GM19438 (cell line): ENCODE results near the gene INCENP.

Experiments
- ATAC-seq: cut with Tn5 transposase; IDR thresholded peaks from one replicate; pipeline ENCODE4 v1.9.1; 2021; ENCODE audit warnings: low read depth; ENCODE audit not compliant: unreplicated experiment

The INCENP gene

DNA sequence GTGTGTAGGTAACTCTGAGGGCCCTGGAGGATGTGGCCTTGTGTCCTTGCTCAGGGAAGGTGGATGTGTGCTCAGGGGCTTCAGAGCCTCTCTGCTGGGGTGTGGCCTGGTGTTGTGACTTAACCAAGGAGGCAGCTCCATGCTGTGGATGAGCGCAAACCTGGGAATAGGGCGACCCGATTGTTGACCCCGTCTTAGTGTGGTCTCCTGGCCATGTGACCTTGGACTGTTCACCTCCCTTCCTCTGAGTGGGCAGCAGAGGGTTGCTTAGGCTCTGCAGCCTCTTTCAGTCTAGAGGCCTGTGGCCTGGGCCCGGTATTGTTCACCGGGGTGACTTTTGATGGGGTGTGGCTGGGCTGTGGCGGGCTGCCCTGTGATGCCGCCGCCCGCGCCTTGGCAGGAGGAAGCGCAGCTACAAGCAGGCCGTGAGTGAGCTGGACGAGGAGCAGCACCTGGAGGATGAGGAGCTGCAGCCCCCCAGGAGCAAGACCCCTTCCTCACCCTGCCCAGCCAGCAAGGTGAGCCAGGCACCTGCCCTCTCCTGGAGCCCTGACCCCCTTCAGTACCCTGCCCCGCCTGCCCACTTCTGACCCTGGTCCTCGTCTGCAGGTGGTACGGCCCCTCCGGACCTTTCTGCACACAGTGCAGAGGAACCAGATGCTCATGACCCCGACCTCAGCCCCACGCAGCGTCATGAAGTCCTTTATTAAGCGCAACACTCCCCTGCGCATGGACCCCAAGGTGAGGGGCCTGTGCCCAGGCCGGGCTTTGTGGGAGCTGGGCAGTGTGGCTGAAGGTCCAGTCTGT is 16.7 kb downstream of the INCENP start:
- no peak for ATAC-seq

DNA sequence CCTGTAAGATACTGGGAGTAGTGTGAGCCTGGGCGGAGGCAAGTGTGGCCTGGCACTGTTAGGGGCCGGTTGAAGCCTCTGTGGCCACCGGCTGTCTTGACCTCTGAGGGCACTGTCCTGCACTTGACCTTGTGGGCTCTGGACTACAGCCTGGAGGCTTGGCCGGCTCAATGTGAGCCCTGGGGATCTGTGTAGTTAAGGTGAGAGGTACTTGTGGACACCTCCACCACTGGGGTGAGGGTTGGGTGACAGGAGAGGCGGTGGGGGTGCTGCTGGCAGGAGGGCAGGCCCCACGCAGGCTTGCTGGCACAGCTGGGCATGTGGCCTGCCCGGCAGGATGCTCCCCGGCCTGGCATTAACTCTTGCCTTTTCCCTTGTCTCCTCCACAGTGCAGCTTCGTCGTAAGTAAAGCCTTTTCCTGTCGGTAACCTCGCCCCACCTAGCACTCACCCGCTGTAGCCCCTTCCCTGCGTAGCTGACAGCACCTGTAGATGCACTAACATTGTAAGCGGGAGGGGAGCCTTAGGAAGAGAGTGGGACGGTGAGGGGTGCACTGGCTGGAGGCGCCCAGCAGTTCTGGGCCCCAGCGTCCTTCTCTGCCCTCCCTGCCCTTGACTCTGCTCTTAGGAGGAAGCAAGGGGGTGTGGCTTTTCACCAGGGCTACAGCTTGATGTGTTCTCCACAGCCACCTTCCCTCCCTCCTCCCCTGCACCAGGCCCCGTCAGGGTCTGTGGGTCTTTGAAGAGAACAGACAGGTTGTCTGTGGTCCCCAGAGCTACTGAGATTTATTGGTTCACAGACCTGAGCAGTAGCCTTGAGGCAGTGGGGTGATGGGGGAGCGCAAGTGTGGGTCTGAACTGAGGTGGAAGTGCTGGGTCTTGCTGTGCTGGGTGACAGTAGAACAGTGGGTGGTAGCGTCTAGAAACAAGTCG is 17.6 kb downstream of the INCENP start:
- no peak for ATAC-seq

DNA sequence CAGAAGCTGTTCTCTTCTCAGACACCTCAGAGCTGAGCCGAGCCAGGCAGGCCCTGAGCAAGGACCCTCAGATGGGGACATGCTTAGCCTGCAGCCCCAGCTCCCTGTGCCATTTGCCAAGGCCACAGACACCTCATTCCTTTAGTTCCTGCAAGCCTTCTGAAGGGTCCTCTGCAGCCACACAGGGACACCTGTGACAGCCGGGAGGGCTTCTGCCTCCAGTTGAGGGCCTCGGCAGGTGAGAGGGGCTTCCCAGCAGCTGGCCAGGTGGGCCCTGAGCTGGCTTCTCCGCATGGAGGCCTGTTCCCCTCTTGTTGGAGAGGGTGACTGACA is 18.2 kb downstream of the INCENP start:
- ATAC-seq = no peak

DNA sequence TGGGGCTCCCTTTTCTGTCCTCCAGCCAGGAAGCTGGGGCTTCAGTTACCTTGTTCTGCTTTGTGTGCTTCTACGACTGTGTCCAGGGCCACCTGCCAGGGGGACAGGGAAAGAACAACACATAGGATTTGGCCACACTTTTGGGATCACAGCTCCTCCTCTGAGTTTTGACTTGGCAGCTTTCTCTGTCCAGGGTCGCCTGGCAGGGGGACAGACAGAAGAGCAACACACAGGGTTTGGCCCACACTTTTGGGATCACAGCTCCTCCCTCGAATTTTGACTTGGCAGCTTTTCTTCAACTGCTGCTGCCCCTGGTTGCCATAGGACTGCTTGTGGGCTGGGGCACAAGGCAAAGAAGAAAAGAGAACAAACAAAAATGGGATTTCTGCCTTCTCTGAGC is 19.1 kb downstream of the INCENP start:
- ATAC-seq = no peak

DNA sequence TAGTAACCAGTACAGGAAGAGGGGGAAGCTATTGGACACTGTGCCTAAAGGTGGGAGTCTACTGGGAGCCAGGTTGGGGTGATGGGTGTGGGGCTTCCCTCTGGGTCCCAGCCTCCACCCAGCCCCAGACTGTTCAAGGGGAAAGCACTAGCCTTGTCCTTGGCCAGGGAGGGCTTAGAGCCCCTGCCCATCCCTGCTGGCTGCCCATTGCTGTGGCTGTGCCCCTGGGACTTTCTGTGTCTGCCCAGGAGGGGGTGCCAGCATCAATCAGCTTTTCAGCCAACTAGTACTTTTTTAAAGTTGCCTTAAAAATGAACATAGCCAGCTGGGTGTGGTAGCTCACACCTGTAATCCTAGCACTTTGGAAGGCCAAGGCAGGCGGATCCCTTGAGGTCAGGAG is 19.9 kb downstream of the INCENP start:
- ATAC-seq = no peak

DNA sequence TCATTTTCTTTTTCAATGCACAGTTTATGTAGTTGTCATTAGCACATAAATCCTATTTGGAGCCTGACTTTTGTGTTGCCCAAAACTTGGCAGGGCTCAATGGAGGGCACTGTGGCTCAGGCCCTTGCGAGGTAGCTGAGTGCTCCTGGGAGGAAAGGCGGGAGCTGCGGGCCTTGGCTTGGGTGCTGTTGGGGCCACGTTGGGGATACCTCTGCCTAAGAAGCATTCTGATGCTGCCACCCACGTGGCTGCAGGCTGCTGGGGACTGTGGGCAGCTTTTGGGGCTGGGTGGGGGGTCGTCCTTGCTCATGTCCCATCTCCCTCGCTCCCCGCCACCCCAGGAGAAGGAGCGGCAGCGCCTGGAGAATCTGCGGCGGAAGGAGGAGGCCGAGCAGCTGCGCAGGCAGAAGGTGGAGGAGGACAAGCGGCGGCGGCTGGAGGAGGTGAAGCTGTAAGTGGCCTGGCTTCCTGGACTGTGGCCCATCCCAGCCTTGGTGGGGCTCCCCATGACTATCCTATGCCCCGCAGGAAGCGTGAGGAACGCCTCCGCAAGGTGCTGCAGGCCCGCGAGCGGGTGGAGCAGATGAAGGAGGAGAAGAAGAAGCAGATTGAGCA is 20.9 kb downstream of the INCENP start:
- no peak for ATAC-seq

DNA sequence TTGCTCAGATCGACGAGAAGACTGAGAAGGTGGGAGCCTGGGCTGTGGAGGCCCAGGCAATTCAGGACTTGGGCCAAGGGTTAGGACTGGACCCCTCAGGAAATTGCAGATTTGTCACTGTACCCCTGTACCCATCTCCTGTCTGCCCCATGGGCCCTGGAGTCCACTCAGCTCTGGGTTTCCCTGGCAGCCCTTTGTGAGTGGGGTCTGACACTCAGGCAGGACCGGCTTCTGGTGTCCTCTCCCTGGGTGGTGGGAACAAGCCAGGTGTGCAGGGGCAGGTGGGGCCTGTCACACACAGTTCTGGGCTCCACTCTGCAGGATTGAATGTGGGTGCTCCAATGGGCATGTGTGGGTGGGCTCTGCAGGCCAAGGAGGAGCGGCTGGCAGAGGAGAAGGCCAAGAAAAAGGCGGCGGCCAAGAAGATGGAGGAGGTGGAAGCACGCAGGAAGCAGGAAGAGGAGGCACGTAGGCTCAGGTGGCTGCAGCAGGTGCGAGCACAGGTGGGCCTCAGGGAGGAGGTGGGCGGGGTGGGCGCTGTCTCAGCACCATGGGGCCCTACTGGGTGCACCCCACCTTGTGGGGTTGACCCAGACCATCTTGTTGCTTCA is 21.6 kb downstream of the INCENP start:
- no peak for ATAC-seq

DNA sequence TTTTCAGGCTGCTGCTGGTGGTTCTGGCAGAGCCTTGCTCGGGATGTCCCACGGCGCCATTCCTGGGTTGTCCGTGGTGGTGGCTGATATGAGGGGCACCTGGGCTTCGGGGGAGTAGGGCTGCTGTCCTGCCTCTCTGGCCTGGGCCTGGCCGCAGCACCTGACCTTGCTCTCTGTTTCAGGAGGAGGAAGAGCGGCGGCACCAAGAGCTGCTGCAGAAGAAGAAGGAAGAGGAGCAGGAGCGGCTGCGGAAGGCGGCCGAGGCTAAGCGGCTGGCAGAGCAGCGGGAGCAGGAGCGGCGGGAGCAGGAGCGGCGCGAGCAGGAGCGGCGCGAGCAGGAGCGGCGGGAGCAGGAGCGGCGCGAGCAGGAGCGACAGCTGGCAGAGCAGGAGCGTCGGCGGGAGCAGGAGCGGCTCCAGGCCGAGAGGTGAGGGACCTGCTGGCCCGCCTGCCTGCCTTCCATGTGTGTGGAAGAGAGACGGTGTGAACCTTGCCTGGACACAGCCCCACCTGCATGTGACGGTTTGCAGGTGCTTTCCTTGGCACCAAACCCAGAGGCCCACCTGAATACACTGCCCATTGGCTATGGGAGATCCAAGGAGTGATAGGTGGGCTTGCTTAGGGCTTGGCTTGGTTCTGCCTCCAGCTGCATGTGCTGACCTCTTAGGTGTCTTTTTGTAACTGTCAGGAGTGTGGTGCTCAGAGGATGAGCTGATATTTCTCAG is 22.8 kb downstream of the INCENP start:
- no peak for ATAC-seq

DNA sequence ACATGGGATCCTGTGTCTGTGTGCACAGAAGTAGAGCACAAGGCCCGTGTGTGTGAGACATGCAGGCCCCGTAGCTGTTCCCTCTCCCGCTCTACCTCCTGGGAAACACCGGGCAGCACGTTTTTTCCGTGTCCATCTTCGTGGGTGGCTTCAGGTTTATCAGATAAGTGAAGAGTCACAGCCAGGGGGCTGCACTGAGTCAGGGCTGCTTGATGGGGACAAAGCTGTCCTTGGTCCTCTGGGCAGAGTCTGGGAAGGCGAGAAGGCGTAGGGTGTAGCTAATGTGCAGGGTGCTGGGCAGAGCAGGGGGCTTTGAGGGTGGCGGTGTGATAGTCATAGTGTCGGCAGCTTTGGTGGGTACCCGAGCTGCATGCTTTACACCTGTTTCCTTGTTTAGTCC is 23.7 kb downstream of the INCENP start:
- no peak for ATAC-seq

DNA sequence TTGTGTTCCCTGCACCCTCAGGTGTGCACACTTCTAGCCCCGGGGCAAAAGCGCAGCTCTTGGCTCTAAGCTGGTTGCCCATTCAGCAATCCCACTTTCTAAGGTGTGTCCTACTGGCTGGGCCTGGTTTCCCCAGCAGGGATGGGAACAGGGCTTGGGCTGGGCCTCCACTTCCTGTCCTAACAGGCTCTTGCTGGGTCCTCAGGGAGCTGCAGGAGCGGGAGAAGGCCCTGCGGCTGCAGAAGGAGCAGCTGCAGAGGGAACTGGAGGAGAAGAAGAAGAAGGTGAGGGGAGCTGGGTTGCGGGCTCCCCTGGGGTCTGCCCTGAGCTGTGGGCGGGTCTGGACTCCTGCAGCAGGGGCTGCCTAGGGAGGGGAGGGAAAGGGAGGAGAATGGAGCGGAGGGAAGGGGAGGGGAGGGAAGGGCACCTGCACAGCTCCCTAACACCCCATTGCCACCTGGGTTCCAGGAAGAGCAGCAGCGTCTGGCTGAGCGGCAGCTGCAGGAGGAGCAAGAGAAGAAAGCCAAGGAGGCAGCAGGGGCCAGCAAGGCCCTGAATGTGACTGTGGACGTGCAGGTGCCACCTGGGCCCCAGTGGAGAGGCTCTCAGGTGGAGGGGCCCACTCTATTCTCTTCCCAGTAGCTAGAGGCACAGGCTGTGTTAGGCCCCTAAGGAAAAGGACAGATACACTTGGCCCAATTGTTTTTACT is 24.6 kb downstream of the INCENP start:
- no peak for ATAC-seq

DNA sequence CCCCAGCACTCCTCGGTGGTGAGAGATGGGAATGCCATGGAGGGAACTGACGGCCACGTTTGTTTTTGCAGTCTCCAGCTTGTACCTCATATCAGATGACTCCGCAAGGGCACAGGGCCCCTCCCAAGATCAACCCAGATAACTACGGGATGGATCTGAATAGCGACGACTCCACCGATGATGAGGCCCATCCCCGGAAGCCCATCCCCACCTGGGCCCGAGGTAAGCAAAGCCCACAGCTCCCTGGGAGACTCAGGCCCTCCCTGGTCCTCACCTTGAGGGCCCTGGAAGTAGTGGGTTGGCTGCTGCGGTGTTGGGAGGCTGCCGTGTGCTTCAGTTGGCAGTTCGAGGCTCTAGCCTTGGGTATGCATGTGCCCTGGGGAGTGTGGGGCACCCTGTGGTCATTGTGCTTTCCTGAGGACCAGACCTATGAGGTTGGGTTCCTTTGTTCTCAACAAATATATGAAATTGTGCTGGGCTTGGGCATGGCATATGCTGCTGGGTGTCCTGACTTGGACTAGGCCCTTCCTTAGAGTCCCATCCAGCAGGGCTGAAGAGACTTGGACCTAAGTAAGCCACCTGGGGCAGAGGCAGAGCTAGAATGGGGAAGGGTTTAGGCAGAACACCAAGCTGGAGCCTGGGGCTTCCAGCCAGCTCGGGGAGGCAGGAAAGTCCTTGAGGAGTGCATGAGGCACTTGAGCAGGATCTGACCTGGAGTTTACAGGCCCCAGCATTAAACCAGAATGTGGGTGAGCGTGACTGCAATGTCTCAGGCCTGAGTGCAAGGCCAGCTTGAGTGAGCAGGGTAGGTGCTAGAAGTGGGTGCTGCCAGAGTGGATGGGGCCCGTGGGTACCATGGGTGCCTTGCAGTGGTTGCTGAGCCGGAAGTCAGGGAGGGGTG is 26.4 kb downstream of the INCENP start:
- ATAC-seq = no peak

DNA sequence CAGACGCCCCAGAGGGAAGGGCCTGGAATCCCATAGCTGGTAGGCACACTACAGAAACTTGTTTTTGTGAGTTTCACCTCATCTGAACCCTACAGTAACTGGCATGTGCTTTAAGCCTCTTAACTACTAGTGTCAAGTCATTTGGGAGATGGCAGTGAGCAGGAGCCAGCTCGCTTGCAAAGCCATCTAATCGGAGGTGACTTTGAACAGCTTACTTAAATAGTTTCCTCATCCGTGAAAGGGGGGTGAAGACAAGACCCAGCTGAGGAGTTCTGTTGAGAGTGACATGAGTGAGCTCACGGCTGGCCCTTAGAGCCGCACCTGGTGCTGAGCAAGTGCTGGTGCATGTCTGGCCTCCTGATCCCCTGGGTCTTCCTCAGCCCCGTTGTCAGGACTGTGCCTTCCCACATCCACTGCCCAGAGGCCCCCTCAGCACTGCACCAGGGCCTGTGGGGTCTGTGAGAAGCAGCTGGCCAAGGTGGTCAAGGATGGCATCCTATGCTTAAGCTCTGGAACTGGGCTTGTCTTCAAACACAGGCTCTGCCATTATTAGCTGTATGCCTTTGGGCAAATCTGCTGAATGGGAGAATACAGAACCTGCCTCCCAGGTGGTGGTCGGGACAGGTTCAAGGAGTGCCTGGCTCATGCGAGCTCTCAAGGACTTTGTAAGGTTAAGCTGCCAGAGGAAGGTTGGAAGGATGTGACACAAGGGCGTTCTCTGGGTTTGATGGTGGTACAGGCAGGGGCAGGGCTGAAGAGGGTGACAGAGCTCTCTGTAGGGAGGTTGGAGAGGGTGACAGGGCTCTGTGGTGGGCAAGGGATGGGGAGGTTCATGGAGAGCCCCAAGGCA is 27.3 kb downstream of the INCENP start:
- ATAC-seq = no peak

DNA sequence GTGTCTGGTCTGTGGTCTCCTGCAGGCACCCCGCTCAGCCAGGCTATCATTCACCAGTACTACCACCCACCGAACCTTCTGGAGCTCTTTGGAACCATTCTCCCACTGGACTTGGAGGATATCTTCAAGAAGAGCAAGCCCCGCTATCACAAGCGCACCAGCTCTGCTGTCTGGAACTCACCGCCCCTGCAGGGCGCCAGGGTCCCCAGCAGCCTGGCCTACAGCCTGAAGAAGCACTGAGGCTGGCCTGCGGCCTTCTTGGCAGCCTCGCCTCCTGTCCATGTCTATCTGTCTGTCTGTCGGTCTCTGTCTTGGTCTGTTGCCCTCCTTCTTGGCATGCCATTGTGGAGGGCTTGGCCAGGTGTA is 27.9 kb downstream of the INCENP start:
- no peak for ATAC-seq

DNA sequence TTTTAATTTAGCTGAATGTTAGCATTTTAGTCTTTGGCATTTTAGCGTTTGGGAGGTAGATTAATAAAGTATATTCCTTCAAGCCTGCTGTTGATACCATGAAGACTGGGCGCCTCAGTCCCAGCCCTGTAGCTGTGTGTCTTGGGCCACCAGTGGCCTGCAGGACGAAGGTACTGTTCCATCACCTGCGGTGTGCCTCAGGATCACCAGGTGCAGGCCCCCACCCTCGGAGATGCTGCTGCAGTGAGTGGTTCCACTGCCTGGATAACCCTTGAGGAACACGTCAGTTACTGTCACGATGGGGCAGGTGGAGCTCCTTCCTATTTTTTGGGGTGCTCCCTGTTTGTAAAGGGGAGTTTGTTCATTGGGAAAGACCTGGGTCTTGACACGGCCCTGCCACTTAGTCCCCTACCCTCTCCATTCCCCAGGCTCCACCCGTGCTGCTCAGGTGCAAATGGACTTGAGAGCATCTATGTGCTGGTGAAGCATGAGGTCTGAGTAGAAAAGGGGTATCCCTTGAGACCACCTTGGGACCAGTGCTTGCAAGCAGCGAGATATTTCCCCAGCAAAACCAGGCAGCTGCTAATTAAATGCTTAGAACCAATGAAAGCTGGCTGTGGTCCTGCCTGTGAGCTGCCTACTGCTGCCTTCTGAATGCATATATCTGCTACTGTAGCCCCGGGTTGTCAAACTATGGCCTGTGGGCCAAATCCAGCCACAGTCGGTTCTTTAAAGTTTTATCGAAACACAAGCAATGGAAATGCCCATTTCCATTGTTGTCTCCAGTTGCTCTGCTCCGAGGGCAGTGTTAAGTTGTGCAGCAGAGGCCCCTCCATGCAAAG is 28.7 kb downstream of the INCENP start:
- no peak for ATAC-seq

DNA sequence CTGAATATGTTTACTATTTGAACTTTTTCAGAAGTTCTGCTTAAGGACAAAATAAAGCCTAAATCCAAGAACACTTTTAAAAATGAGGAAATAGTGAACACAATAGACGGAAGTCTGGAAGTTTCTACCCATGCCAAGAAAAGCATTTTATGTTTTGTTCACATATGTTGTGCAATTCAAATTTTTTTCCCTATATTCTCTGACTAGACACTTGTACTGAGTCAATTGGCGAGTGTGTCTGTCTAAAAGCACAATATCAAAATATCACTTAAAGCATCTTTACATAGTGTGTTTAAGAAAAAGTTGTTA is 29.2 kb downstream of the INCENP start:
- ATAC-seq = no peak

DNA sequence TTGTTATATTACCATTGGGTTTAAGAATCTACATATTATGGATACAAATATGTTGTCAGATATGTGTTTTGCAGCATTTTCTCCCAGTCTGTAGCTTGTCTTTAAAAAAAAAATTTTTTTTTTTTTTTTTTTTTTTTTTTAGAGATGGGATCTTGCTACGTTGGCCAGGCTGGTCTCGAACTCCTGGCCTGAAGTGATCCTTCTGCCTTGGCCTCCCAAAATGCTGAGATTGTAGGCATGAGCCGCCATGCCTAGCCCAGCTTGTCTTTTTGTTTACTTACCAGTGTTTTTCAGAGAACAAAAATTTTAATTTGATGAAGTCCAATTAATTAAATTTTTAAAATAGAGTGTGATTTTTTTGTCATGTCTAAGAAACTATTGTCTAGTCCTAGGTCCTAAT is 29.8 kb downstream of the INCENP start:
- no peak for ATAC-seq

DNA sequence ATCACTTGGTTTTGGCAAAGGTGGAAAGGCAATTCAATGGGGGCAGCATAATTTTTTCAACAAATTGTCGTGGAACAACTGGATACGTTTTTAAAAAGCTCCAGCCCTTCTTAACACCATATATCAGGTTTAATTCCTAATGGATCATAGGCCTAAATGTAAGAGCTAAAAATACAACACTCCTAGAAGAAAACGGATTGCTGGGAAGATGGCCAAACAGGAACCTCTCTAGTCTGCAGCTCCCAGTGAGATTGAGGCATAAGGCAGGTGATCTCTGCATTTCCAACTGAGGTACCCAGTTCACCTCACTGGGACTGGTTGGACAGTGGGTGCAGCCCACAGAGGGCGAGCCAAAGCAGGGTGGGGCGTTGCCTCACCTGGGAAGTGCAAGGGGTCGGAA is 33.8 kb downstream of the INCENP start:
- ATAC-seq = no peak
